ENCODE measurements around the gene AHDC1. TPM values are rescaled to one million over a fixed set of nuclear protein-coding genes. Genes with fewer than 3 reads are reported as not detected.

AHDC1 gene
- total RNA-seq, 1 donor from 2014 or later = 23.7 TPM

GRCh38 chr1:27548136-27548853 is 55.6 kb downstream of the AHDC1 start:
- Histone ChIP-seq H3K27me3 (ENCODE audit: low read depth) (no peaks in the 10 kb centered on the region), H3K27ac (no peak overlapping the region), H3K4me3 (no peak overlapping the region), H3K4me1 (peaks cover 36% of the 10 kb centered on the region), H3K9me3 (no peaks in the 10 kb centered on the region), H3K36me3 (peaks cover 74% of the 10 kb centered on the region)
- intact Hi-C loops (cut with DNase I) = no loop called here
- ATAC-seq (no peak), DNase-seq (no peak)
- no peak for TF ChIP-seq CTCF (IDR thresholded peaks at IDR 0.05)

- peaks cover 65% of the 10 kb centered on the region for H3K36me3 ChIP-seq
- intact Hi-C loops (cut with DNase I) = no loop called here
- DNase-seq = no peak
- peaks cover 44% of the 10 kb centered on the region for H3K4me1 ChIP-seq
- H3K4me3 ChIP-seq = no peak overlapping the region
- no peaks in the 10 kb centered on the region for H3K27me3 ChIP-seq (ENCODE audit: low read depth)
- H3K9me3 ChIP-seq = no peaks in the 10 kb centered on the region
- peak overlapping the region; percentile 31 for H3K27ac ChIP-seq
- no peak for ATAC-seq
- no peak for TF ChIP-seq CTCF (IDR thresholded peaks at IDR 0.05)
Measured at GRCh38 chr1:27547220-27548116, 56.5 kb downstream of the AHDC1 start.

GRCh38 chr1:27545876-27546275 is 58.1 kb downstream of the AHDC1 start:
- Histone ChIP-seq H3K4me3 (no peak overlapping the region), H3K4me1 (peaks cover 51% of the 10 kb centered on the region), H3K9me3 (no peaks in the 10 kb centered on the region), H3K27ac (peak overlapping the region; percentile 62), H3K27me3 (ENCODE audit: low read depth) (no peaks in the 10 kb centered on the region), H3K36me3 (peaks cover 51% of the 10 kb centered on the region)
- no peak for TF ChIP-seq CTCF (IDR thresholded peaks at IDR 0.05)
- DNase-seq (no peak), ATAC-seq (no peak)
- intact Hi-C loops (cut with DNase I) = no loop called here

- no peak for TF ChIP-seq CTCF (IDR thresholded peaks at IDR 0.05)
- peak overlapping the region; percentile 62 for H3K27ac ChIP-seq
- peaks cover 51% of the 10 kb centered on the region for H3K4me1 ChIP-seq
- ATAC-seq (peak; percentile 22 to 25), DNase-seq (no peak)
- peaks cover 45% of the 10 kb centered on the region for H3K36me3 ChIP-seq
- intact Hi-C loops (cut with DNase I) = no loop called here
- no peak overlapping the region for H3K4me3 ChIP-seq
- no peaks in the 10 kb centered on the region for H3K9me3 ChIP-seq
- H3K27me3 ChIP-seq (ENCODE audit: low read depth) = no peaks in the 10 kb centered on the region
Measured at GRCh38 chr1:27545271-27545670, 58.7 kb downstream of the AHDC1 start.

- peaks cover 41% of the 10 kb centered on the region for H3K36me3 ChIP-seq
- intact Hi-C loops (cut with DNase I) = no loop called here
- peaks cover 51% of the 10 kb centered on the region for H3K4me1 ChIP-seq
- DNase-seq (no peak), ATAC-seq (no peak)
- H3K27ac ChIP-seq = peak overlapping the region; percentile 62
- no peak for TF ChIP-seq CTCF (IDR thresholded peaks at IDR 0.05)
- H3K9me3 ChIP-seq = no peaks in the 10 kb centered on the region
- no peaks in the 10 kb centered on the region for H3K27me3 ChIP-seq (ENCODE audit: low read depth)
- H3K4me3 ChIP-seq = no peak overlapping the region
Measured at GRCh38 chr1:27544834-27545233, 59.1 kb downstream of the AHDC1 start.
